GM23338 (cell line): ENCODE measurements around the gene TMEM106C.

Experiments
- CREB1 ChIP-seq: fragments of 250-450 bp; sonication (Bioruptor Pico); IDR thresholded peaks from 2 replicates; pipeline ENCODE4 v1.5.0; 2020; ENCODE audit warnings: low read depth, mild to moderate bottlenecking, moderate library complexity
- EZH2 ChIP-seq: fragments of 200-600 bp; sonication (generic); IDR thresholded peaks from one replicate; pipeline ENCODE4 v1.8.0; 2017; ENCODE audit warnings: antibody characterized with exemption, mild to moderate bottlenecking, low read depth; ENCODE audit not compliant: unreplicated experiment
- EZH2phosphoT487 ChIP-seq: fragments of 200-600 bp; sonication (generic); IDR thresholded peaks from one replicate; pipeline ENCODE4 v1.8.1; 2018; ENCODE audit warnings: antibody characterized with exemption; ENCODE audit not compliant: unreplicated experiment
- JUNB ChIP-seq: IDR thresholded peaks from one replicate; pipeline ENCODE4 v1.6.1; 2016; ENCODE audit warnings: antibody characterized with exemption; ENCODE audit not compliant: unreplicated experiment
- NANOG ChIP-seq: IDR thresholded peaks from 2 replicates; pipeline ENCODE4 v1.6.1; 2016; ENCODE audit warnings: antibody characterized with exemption, borderline replicate concordance
- POLR2AphosphoS5 ChIP-seq: IDR thresholded peaks from 2 replicates; pipeline ENCODE4 v1.6.1; 2016; ENCODE audit warnings: antibody characterized with exemption, low read depth
- STAT1 ChIP-seq: IDR thresholded peaks from one replicate; pipeline ENCODE4 v1.6.1; 2016; ENCODE audit warnings: antibody characterized with exemption; ENCODE audit not compliant: unreplicated experiment
- ZNF114 ChIP-seq: fragments of 250-450 bp; sonication (Bioruptor Pico); IDR thresholded peaks from 2 replicates; pipeline ENCODE4 v1.5.0; 2020; ENCODE audit warnings: mild to moderate bottlenecking, moderate library complexity
- ZNF331 ChIP-seq: fragments of 250-450 bp; sonication (Bioruptor Pico); IDR thresholded peaks from 2 replicates; pipeline ENCODE4 v1.5.0; 2020; ENCODE audit warnings: low read depth, mild to moderate bottlenecking, moderate library complexity
- TF ChIP-seq, protein P1 (sequence below), 2 experiments: fragments of 200-600 bp in 1 of 2; sonication (generic) in 1 of 2; conservative IDR thresholded peaks; 2 replicates each; pipeline versions ENCODE4 v1.5.1 to v1.6.1; 2016 to 2017; ENCODE audit warnings: antibody characterized with exemption in 2 of 2, low read depth in 2 of 2, mild to moderate bottlenecking in 2 of 2, moderate library complexity in 1 of 2
- TF ChIP-seq, protein P2 (sequence below): IDR thresholded peaks from one replicate; pipeline ENCODE4 v1.6.1; 2018; ENCODE audit warnings: antibody characterized with exemption; ENCODE audit not compliant: unreplicated experiment
- TF ChIP-seq, protein P3 (sequence below): IDR thresholded peaks from 2 replicates; pipeline ENCODE4 v1.6.1; 2016; ENCODE audit warnings: antibody characterized with exemption
- TF ChIP-seq, protein P4 (sequence below): fragments of 250-450 bp; sonication (Bioruptor Pico); IDR thresholded peaks from 2 replicates; pipeline ENCODE4 v1.5.0; 2020; ENCODE audit warnings: mild to moderate bottlenecking, moderate library complexity

DNA sequence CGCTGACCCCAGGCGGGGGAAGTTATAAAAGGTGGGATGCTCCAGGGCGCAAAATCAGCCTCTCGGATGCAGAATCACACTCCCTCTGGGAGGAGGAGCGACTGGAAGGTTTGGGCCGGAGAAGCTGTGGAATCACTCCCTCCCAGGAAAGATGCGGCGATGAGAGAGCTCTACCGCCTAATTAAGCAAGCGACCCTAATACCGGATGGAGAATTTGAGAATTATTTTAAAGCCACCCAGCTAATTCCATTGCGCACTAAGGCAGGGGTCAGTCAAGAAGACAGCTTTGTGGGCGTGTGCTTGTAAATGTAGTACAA lies 39.0 kb downstream of the TMEM106C start:
- TF ChIP-seq, protein P1, sequence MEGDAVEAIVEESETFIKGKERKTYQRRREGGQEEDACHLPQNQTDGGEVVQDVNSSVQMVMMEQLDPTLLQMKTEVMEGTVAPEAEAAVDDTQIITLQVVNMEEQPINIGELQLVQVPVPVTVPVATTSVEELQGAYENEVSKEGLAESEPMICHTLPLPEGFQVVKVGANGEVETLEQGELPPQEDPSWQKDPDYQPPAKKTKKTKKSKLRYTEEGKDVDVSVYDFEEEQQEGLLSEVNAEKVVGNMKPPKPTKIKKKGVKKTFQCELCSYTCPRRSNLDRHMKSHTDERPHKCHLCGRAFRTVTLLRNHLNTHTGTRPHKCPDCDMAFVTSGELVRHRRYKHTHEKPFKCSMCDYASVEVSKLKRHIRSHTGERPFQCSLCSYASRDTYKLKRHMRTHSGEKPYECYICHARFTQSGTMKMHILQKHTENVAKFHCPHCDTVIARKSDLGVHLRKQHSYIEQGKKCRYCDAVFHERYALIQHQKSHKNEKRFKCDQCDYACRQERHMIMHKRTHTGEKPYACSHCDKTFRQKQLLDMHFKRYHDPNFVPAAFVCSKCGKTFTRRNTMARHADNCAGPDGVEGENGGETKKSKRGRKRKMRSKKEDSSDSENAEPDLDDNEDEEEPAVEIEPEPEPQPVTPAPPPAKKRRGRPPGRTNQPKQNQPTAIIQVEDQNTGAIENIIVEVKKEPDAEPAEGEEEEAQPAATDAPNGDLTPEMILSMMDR (conservative IDR thresholded peaks at IDR 0.05; ENCODE audit: low read depth in 2 of 2), result no peak
- TF ChIP-seq EZH2phosphoT487, result no peak
- TF ChIP-seq, protein P2, sequence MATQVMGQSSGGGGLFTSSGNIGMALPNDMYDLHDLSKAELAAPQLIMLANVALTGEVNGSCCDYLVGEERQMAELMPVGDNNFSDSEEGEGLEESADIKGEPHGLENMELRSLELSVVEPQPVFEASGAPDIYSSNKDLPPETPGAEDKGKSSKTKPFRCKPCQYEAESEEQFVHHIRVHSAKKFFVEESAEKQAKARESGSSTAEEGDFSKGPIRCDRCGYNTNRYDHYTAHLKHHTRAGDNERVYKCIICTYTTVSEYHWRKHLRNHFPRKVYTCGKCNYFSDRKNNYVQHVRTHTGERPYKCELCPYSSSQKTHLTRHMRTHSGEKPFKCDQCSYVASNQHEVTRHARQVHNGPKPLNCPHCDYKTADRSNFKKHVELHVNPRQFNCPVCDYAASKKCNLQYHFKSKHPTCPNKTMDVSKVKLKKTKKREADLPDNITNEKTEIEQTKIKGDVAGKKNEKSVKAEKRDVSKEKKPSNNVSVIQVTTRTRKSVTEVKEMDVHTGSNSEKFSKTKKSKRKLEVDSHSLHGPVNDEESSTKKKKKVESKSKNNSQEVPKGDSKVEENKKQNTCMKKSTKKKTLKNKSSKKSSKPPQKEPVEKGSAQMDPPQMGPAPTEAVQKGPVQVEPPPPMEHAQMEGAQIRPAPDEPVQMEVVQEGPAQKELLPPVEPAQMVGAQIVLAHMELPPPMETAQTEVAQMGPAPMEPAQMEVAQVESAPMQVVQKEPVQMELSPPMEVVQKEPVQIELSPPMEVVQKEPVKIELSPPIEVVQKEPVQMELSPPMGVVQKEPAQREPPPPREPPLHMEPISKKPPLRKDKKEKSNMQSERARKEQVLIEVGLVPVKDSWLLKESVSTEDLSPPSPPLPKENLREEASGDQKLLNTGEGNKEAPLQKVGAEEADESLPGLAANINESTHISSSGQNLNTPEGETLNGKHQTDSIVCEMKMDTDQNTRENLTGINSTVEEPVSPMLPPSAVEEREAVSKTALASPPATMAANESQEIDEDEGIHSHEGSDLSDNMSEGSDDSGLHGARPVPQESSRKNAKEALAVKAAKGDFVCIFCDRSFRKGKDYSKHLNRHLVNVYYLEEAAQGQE, result no peak
- no peak for TF ChIP-seq POLR2AphosphoS5
- peak; percentile 72 for TF ChIP-seq EZH2
- TF ChIP-seq CREB1 (CRISPR knock-in tag), result no peak
- no peak for TF ChIP-seq NANOG
- TF ChIP-seq JUNB, result no peak
- TF ChIP-seq ZNF114, result no peak
- TF ChIP-seq, protein P3, sequence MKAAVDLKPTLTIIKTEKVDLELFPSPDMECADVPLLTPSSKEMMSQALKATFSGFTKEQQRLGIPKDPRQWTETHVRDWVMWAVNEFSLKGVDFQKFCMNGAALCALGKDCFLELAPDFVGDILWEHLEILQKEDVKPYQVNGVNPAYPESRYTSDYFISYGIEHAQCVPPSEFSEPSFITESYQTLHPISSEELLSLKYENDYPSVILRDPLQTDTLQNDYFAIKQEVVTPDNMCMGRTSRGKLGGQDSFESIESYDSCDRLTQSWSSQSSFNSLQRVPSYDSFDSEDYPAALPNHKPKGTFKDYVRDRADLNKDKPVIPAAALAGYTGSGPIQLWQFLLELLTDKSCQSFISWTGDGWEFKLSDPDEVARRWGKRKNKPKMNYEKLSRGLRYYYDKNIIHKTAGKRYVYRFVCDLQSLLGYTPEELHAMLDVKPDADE, result no peak
- TF ChIP-seq, protein P4, sequence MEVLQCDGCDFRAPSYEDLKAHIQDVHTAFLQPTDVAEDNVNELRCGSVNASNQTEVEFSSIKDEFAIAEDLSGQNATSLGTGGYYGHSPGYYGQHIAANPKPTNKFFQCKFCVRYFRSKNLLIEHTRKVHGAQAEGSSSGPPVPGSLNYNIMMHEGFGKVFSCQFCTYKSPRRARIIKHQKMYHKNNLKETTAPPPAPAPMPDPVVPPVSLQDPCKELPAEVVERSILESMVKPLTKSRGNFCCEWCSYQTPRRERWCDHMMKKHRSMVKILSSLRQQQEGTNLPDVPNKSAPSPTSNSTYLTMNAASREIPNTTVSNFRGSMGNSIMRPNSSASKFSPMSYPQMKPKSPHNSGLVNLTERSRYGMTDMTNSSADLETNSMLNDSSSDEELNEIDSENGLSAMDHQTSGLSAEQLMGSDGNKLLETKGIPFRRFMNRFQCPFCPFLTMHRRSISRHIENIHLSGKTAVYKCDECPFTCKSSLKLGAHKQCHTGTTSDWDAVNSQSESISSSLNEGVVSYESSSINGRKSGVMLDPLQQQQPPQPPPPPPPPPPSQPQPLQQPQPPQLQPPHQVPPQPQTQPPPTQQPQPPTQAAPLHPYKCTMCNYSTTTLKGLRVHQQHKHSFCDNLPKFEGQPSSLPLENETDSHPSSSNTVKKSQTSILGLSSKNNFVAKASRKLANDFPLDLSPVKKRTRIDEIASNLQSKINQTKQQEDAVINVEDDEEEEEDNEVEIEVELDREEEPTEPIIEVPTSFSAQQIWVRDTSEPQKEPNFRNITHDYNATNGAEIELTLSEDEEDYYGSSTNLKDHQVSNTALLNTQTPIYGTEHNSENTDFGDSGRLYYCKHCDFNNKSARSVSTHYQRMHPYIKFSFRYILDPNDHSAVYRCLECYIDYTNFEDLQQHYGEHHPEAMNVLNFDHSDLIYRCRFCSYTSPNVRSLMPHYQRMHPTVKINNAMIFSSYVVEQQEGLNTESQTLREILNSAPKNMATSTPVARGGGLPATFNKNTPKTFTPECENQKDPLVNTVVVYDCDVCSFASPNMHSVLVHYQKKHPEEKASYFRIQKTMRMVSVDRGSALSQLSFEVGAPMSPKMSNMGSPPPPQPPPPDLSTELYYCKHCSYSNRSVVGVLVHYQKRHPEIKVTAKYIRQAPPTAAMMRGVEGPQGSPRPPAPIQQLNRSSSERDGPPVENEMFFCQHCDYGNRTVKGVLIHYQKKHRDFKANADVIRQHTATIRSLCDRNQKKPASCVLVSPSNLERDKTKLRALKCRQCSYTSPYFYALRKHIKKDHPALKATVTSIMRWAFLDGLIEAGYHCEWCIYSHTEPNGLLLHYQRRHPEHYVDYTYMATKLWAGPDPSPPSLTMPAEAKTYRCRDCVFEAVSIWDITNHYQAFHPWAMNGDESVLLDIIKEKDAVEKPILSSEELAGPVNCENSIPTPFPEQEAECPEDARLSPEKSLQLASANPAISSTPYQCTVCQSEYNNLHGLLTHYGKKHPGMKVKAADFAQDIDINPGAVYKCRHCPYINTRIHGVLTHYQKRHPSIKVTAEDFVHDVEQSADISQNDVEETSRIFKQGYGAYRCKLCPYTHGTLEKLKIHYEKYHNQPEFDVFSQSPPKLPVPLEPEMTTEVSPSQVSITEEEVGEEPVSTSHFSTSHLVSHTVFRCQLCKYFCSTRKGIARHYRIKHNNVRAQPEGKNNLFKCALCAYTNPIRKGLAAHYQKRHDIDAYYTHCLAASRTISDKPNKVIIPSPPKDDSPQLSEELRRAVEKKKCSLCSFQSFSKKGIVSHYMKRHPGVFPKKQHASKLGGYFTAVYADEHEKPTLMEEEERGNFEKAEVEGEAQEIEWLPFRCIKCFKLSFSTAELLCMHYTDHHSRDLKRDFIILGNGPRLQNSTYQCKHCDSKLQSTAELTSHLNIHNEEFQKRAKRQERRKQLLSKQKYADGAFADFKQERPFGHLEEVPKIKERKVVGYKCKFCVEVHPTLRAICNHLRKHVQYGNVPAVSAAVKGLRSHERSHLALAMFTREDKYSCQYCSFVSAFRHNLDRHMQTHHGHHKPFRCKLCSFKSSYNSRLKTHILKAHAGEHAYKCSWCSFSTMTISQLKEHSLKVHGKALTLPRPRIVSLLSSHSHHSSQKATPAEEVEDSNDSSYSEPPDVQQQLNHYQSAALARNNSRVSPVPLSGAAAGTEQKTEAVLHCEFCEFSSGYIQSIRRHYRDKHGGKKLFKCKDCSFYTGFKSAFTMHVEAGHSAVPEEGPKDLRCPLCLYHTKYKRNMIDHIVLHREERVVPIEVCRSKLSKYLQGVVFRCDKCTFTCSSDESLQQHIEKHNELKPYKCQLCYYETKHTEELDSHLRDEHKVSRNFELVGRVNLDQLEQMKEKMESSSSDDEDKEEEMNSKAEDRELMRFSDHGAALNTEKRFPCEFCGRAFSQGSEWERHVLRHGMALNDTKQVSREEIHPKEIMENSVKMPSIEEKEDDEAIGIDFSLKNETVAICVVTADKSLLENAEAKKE (CRISPR knock-in tag), result no peak
- TF ChIP-seq ZNF331 (CRISPR knock-in tag), result no peak
- no peak for TF ChIP-seq STAT1
